Loucy (cell line): ENCODE data around the gene S100A8.

Source experiments
- H2AFZ ChIP-seq: fragments of 200-600 bp; sonication (generic); 2 replicates; pipeline ENCODE4 v1.6.0; 2016; ENCODE audit warnings: antibody characterized with exemption, mild to moderate bottlenecking, low read length, moderate library complexity
- H3F3A ChIP-seq: fragments of 200-600 bp; 2 replicates; pipeline ENCODE4 v1.6.0; 2016; ENCODE audit warnings: antibody characterized with exemption, low read depth, mild to moderate bottlenecking
- H3K27me3 ChIP-seq: fragments of 200-600 bp; sonication (generic); 2 replicates; pipeline ENCODE4 v1.6.1; 2014; ENCODE audit warnings: low read length, mild to moderate bottlenecking; ENCODE audit not compliant: insufficient read depth, poor library complexity, severe bottlenecking
- H3K36me3 ChIP-seq: fragments of 200-600 bp; sonication (generic); 2 replicates; pipeline ENCODE4 v1.6.1; 2016; ENCODE audit warnings: low read length; ENCODE audit not compliant: insufficient read depth
- H3K4me1 ChIP-seq: fragments of 200-600 bp; sonication (generic); 2 replicates; pipeline ENCODE4 v1.5.1; 2014; ENCODE audit warnings: low read length, mild to moderate bottlenecking; ENCODE audit not compliant: insufficient read depth, poor library complexity, severe bottlenecking
- H3K4me2 ChIP-seq: fragments of 200-600 bp; sonication (generic); 2 replicates; pipeline ENCODE4 v1.6.0; 2014; ENCODE audit warnings: antibody characterized with exemption, low read length, low read depth, mild to moderate bottlenecking; ENCODE audit not compliant: poor library complexity, severe bottlenecking
- H3K4me3 ChIP-seq: fragments of 200-600 bp; sonication (generic); 2 replicates; pipeline ENCODE4 v1.5.1; 2014; ENCODE audit warnings: low read length, mild to moderate bottlenecking, mixed read lengths; ENCODE audit not compliant: poor library complexity, severe bottlenecking
- H3K79me2 ChIP-seq: fragments of 200-600 bp; sonication (generic); 2 replicates; pipeline ENCODE4 v1.6.1; 2014; ENCODE audit warnings: low read length; ENCODE audit not compliant: insufficient read depth
- H3K9ac ChIP-seq: fragments of 200-600 bp; sonication (generic); 2 replicates; pipeline ENCODE4 v1.6.0; 2014; ENCODE audit warnings: mild to moderate bottlenecking, low read depth, low read length, moderate library complexity; ENCODE audit not compliant: poor library complexity, severe bottlenecking
- H3K9me2 ChIP-seq: fragments of 200-600 bp; sonication (generic); replicated peaks from 2 replicates; pipeline ENCODE4 v1.6.1; 2016; ENCODE audit warnings: low read depth, low read length, mixed read lengths
- H3K9me3 ChIP-seq: fragments of 200-600 bp; sonication (generic); 2 replicates; pipeline ENCODE4 v1.6.1; 2014; ENCODE audit warnings: mild to moderate bottlenecking, antibody characterized with exemption, low read length, low read depth; ENCODE audit not compliant: insufficient read depth
- H4K20me1 ChIP-seq: fragments of 200-600 bp; sonication (generic); 2 replicates; pipeline ENCODE4 v1.6.0; 2014; ENCODE audit warnings: antibody characterized with exemption, low read length, mild to moderate bottlenecking; ENCODE audit not compliant: insufficient read depth, poor library complexity, severe bottlenecking
- EZH2phosphoT487 ChIP-seq: fragments of 200-600 bp; IDR thresholded peaks from 2 replicates; pipeline ENCODE4 v1.6.1; 2018; ENCODE audit warnings: antibody characterized with exemption, mild to moderate bottlenecking, moderate library complexity, borderline replicate concordance
- TF ChIP-seq, protein P1 (sequence below): fragments of 200-600 bp; sonication (generic); conservative IDR thresholded peaks from 2 replicates; pipeline ENCODE4 v1.5.1; 2014; ENCODE audit warnings: mild to moderate bottlenecking, antibody characterized with exemption, low read length

S100A8 gene

DNA sequence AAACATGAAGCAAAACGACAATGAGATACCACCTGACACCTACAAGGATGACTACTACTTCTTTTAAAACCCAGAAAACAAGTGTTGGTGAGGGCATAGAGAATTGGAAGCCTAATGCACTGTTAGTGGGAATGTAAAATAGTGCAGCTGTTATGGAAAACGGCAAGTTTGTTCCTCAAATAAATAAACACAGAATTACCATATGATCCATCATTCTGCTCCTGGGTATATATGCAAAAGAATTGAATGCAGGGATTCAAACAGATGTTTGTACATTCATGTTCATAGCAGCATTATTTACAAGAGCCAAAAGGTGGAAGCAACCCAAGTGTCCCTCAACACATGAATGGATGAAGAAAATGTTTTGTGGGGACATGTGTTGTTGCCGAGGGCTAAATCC is 1.4 kb upstream of the S100A8 start:
- Histone ChIP-seq H3K4me2 (no peak overlapping the region), H2AFZ (no peak overlapping the region), H3F3A (no peaks in the 10 kb centered on the region), H3K4me1 (no peaks in the 10 kb centered on the region), H3K9me2 (no peaks in the 10 kb centered on the region), H3K9me3 (no peaks in the 10 kb centered on the region), H3K4me3 (no peak overlapping the region), H3K9ac (no peak overlapping the region), H3K27me3 (no peaks in the 10 kb centered on the region), H4K20me1 (no peaks in the 10 kb centered on the region), H3K79me2 (no peaks in the 10 kb centered on the region), H3K36me3 (no peaks in the 10 kb centered on the region)
- TF ChIP-seq, protein P1, sequence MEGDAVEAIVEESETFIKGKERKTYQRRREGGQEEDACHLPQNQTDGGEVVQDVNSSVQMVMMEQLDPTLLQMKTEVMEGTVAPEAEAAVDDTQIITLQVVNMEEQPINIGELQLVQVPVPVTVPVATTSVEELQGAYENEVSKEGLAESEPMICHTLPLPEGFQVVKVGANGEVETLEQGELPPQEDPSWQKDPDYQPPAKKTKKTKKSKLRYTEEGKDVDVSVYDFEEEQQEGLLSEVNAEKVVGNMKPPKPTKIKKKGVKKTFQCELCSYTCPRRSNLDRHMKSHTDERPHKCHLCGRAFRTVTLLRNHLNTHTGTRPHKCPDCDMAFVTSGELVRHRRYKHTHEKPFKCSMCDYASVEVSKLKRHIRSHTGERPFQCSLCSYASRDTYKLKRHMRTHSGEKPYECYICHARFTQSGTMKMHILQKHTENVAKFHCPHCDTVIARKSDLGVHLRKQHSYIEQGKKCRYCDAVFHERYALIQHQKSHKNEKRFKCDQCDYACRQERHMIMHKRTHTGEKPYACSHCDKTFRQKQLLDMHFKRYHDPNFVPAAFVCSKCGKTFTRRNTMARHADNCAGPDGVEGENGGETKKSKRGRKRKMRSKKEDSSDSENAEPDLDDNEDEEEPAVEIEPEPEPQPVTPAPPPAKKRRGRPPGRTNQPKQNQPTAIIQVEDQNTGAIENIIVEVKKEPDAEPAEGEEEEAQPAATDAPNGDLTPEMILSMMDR: no peak
- TF ChIP-seq EZH2phosphoT487: no peak

DNA sequence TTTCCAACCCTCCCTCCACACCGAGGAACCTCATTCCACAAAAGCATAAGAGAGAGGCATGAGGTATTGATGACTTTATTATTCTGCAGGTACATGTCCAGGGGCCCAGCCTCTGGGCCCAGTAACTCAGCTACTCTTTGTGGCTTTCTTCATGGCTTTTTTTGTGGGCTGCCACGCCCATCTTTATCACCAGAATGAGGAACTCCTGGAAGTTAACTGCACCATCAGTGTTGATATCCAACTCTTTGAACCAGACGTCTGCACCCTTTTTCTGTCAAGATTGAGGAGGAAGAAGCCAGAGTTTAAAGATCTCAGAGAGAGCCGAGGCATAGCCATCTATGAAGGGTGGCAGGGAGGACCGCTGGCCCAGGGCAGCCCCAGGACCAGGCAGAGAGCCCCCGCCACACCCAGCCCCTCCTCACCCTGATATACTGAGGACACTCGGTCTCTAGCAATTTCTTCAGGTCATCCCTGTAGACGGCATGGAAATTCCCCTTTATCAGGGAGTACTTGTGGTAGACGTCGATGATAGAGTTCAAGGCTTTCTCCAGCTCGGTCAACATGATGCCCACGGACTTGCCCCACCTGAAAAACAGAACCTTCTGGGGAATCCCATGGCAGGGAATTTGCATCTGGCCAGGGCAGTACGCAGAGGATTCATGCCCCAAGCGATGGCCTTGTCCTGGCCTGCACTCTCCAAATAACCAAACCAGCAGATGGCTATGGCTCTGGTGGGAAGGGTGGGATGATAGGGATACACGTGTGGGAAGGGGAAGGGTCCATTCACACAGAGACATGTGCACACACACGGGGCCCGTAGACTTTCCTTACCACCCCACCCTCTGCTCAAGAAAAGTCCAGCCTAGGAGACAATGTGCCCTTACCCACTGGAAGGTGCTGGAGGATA is 647 bp downstream of the S100A8 start:
- Histone ChIP-seq H4K20me1 (no peaks in the 10 kb centered on the region), H3K79me2 (no peaks in the 10 kb centered on the region), H3K9me2 (no peaks in the 10 kb centered on the region), H3K36me3 (no peaks in the 10 kb centered on the region), H3F3A (no peaks in the 10 kb centered on the region), H3K27me3 (no peaks in the 10 kb centered on the region), H3K4me2 (no peak overlapping the region), H3K4me1 (no peaks in the 10 kb centered on the region), H3K9ac (no peak overlapping the region), H3K4me3 (no peak overlapping the region), H3K9me3 (no peaks in the 10 kb centered on the region), H2AFZ (no peak overlapping the region)
- TF ChIP-seq, protein P1: no peak
- TF ChIP-seq EZH2phosphoT487: no peak

DNA sequence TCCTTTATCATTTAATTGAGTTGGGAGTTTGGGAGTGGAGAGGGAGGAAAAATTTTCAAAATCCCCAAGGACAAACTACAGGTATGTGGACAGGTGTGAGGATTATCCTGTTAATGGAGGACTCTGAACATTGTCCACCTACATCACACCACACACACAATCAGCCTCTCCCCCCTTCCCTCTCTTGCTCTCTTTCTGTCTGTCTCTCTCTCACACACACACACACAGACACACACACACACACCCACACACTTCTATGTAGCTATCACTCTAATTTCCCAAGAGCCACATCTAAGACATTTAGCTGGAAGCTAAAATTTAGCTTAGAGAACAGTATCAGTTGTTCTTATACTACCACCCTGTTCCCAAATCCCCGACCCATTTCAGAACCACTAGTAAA is 1.5 kb downstream of the S100A8 start:
- Histone ChIP-seq H3F3A (no peaks in the 10 kb centered on the region), H3K9me3 (no peaks in the 10 kb centered on the region), H3K4me3 (no peak overlapping the region), H4K20me1 (no peaks in the 10 kb centered on the region), H3K4me1 (no peaks in the 10 kb centered on the region), H3K27me3 (no peaks in the 10 kb centered on the region), H3K4me2 (no peak overlapping the region), H3K36me3 (no peaks in the 10 kb centered on the region), H2AFZ (no peak overlapping the region), H3K9ac (no peak overlapping the region), H3K9me2 (no peaks in the 10 kb centered on the region), H3K79me2 (no peaks in the 10 kb centered on the region)
- no peak for TF ChIP-seq EZH2phosphoT487
- TF ChIP-seq, protein P1: no peak
